NOMO-1 treated with dmso at 0.1 percent for 144 hours (cell line): ENCODE measurements around the gene LIPC.

ENCODE experiments used
- DNase-seq: peaks from one replicate; lab custom pipeline; 2025; ENCODE audit not compliant: unreplicated experiment; lab: John Stamatoyannopoulos, UW

The LIPC gene

DNA sequence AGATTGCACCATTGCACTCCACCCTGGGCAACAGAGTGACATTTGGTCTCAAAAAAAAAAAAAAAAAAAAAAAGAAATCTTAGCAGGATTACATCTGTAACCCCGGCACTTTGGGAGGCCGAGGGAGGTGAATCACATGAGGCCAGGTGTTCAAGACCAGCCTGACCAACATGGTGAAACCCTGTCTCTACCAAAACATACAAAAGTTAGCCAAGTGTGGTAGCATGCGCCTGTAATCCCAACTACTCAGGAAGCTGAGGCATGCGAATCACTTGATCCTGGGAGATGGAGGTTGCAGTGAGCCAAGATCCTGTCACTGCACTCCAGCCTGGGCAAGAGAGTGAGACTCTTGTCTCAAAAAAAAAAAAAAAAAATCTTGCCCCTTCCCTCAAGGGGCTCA is 40.4 kb downstream of the LIPC start:
- no peak for DNase-seq

- DNase-seq = no peak
Measured at GRCh38 chr15:58472821-58473581, 41.2 kb downstream of the LIPC start.

DNA sequence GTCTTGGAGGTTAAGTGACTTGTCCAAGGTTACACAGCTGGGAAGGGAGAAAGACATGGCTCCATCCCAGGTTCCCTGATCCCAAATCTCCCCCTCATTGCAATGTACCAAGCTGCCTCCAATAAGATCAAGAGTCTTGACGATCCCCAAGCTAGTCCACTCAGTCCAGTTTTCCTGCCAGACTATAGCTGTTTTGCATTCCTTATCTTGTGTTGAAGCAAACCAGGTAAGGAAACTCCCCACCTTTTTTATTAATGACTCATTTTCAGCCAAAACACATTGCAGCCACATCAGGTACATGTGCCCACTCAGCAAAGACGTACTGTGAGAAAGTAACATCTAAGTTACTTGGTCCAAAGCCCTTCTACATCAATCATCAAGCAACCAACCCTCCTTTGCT is 41.9 kb downstream of the LIPC start:
- DNase-seq = no peak

DNA sequence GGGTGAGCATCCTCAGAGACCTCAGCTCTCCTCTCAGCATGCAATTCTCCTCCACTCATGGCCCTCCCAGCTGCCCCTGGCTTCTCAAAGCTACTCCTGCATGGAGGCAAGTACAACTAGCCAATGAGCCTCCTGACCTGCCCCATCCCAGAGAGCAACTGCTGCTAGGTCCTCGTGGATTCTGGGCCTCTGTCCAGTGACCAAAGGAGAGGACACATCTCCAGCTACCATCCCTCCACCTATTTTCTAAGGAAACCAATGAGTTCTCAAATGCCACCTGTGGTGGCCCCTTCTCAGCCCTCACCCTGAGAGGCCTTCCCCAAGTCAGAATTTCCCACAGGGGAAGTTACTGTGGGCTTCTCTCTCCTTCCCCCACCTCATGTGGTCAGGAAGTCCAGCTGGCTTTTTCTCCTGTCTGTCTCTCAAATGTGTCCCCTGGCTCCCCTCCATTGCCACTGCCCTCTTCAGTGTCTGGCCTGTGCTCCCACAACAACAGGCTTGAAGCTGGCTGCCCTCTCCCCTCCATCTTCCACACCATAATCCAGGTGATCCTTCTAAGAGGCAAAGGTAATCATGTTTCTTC is 43.0 kb downstream of the LIPC start:
- no peak for DNase-seq

DNA sequence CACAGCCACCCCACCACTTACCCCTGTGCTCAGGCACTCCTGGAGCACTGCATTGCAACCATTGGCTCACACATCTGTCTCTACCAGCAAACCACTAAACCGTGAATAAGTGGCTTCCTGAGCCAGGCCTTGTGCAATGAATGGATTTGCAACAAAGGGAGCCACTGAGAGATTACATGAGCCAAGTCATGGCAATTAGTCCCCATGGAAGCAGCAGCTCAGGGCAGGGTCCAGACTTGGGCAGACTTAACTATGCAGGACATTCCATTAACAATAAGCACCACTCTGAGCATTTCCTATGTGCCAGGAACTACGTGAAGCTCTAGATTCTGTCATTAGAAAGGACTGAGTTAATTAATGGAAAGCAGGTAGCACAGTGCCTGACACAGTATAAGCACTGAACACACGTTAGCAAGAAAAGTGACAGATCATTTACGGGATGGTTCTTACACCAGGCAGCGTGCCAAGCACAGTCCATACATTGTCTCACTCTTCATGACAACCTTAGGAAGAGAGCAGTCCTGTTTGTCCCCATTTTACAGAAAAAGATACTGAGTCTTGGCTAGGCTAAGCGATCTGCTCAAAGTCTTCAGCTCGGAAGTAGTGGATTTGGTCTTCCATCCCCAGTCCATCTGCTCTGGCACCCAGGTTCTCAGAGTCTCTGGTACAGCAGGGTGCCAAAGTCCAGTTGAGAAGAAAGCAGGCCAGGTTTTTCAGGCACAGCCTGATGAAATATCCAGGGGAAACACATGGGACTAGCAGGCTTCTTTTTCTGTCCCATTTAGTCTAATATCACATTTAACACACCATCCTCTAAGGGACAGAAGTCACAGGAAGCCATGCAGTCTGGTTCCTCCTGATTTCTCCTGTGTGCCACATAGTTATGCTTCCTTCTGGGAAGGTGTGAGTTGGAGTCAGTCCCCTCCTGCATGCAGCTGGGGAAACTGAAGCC is 44.1 kb downstream of the LIPC start:
- peak; percentile 32 for DNase-seq

DNA sequence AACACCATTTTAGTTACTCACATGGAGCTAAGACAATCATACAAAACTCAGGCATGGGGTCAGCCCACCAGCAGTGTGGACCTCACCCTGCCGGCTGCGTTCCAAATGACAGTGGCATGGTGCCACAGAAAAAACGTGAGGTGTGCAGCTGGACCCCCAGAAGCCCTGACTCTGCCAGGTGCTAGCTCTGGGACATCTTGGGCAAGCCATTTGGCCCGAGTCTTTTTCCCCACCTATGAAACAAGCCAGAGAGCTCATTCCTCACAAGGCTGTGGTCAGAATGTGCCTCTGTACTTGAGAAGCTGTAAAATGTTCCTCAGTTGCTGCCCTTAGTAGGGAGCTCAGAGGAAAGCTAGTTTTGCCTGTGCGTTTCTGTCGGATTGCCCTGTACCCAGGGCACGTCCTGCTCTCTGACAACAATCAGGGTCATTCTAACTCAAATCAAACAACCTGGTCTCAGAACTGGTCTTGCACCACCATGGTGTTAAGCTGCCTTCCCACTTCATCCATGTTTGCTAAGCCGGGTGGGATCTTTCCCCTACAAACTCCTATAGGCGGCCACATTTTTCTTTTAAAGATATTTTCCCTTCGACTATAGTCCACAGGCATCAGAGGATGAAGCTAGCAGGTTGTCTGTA is 44.9 kb downstream of the LIPC start:
- no peak for DNase-seq

DNA sequence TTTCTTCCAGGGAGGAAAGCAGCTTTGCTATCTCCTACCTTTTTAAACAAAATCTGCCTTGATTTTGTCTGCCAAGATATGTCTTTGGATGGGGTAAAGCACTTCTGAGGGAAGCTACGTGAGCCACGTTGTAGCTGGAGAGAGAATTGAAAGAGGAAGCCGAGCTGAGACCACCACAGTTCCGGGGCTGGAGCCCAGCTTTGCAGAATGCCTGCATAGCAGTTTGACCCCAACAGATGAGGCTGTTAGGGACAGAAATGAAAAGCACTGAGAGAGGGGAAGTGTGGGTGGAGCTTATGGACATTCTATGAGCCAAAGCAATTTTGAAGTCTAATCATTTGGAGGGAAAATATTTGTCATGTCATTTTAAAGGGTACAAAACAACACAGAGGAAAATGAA is 45.4 kb downstream of the LIPC start:
- peak; percentile 59 for DNase-seq

- no peak for DNase-seq
Measured at GRCh38 chr15:58478035-58478434, 46.2 kb downstream of the LIPC start.

DNA sequence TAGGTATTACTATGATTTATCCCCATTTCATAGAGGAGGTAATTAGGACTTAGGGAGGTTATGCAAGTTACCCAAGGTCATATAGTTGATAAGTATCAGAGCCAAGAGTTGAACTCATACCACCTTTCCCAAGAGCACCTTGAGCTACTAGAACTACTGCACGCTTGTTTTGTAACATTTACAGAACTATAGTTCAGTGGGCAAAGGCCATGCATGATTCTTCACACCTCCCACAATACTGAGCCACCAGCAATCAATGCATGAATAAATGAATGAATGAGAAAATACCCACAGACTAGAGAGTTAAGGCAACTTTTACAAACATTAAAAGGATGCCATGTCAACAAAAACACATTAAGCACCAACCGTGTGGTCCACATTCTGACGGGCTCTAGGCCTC is 46.8 kb downstream of the LIPC start:
- DNase-seq = no peak

- no peak for DNase-seq
Measured at GRCh38 chr15:58479941-58480340, 48.1 kb downstream of the LIPC start.

- DNase-seq = no peak
Measured at GRCh38 chr15:58483376-58483775, 51.6 kb downstream of the LIPC start.

DNA sequence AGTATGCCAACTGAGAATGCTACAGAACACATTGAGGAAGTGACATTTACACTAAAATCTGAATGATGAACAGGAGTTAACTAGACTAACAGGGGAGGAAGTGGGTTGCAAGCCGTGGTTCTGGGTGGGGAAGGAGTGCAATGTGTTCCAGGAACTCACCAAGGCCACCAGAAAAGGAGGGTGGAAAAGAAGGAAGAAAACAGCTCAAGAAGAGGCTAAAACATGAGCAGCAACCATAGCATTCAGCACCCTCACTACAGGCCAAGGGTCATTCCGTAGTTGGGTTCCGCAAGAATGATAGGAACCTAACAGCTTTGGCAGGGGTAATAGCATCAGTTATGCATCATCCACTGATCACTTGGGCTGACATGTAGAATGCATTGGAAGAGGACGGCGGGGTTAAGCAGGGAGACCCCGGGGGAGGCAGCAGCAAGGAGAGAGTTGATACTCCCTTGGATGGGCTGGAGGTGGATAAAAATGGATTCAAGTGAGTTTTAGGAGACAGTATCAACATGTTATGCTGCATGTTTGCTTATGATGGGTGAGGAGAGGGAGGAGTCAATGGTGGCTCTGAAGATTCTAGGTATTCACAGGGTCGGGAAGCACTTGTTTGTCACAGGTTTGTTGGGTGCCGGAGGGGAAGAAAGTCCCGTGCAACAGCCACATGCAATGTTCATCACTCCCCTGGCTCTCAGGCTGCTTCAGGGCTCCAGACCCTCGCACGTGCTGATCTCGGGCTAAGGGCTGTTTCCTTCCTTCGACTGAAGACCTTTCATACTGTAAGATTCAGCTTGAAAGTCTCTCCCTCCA is 53.2 kb downstream of the LIPC start:
- DNase-seq = peak; percentile 89

GRCh38 chr15:58486062-58486461 is 54.3 kb downstream of the LIPC start:
- DNase-seq = no peak

- no peak for DNase-seq
Measured at GRCh38 chr15:58486564-58486963, 54.8 kb downstream of the LIPC start.

GRCh38 chr15:58487041-58487723 is 55.4 kb downstream of the LIPC start:
- no peak for DNase-seq

DNA sequence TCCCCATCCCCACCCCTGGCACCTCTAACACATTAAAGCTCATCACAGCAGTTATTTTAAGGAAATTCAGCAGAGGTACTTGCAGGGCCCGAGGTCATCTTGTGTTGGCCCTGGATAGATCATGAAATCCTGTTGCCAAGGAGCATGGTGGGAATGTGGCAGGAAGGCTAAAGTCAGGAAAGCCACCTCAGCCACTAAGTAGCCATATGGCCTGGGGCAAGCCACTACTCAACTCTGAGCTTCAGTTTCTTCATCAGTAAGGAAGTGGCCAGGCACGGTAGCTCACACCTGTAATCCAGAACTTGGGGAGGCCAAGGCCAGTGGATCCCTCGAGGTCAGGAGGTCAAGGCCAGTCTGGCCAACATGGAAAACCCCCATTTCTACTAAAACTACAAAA is 55.9 kb downstream of the LIPC start:
- DNase-seq = no peak

DNA sequence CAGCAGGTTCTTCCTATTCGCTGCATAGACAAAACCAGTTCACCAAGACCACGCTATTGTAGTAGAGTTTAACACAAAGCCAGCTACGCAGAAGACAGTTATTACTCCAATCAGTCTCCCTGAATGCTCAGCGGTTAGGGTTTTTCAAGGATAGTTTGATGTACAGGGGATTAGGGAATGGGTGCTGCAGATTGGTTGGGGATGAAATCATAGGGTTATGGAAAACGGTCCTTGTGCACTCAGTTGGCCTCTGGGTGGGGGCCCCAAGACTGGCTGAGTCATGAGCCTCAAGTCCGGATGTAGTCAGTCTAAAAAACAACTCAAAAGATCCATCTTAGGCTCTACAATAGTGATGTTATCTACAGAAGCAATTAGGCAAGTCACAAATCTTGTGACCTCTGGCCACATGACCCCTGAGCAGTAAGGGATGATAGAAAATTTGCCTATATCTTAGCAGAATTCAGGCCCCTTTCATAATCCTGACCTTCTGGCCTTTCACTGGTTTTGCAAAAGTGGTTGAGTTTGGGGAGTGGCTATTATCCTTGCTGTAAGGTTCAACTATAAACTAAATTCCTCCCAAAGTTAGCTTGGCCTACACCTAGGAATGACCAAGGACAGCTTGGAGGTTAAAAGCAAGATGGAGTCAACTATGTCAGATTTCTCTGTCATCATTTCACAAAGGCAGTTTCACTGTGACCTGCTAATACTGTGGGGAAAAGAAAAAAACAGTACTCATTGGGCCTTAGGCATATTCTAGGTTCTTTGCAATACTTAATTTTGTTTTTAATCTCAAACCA is 57.7 kb downstream of the LIPC start:
- DNase-seq = no peak

GRCh38 chr15:58490086-58490887 is 58.5 kb downstream of the LIPC start:
- peak; percentile 5 for DNase-seq
